ENCODE measurements around the gene GDPD2.
"Not testable (repeated sequence)": the region's sequence is repeated elsewhere in the genome, so short reads cannot be mapped to it uniquely, and the experiment has no call there.

The GDPD2 gene, protein sequence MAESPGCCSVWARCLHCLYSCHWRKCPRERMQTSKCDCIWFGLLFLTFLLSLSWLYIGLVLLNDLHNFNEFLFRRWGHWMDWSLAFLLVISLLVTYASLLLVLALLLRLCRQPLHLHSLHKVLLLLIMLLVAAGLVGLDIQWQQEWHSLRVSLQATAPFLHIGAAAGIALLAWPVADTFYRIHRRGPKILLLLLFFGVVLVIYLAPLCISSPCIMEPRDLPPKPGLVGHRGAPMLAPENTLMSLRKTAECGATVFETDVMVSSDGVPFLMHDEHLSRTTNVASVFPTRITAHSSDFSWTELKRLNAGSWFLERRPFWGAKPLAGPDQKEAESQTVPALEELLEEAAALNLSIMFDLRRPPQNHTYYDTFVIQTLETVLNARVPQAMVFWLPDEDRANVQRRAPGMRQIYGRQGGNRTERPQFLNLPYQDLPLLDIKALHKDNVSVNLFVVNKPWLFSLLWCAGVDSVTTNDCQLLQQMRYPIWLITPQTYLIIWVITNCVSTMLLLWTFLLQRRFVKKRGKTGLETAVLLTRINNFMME

DNA sequence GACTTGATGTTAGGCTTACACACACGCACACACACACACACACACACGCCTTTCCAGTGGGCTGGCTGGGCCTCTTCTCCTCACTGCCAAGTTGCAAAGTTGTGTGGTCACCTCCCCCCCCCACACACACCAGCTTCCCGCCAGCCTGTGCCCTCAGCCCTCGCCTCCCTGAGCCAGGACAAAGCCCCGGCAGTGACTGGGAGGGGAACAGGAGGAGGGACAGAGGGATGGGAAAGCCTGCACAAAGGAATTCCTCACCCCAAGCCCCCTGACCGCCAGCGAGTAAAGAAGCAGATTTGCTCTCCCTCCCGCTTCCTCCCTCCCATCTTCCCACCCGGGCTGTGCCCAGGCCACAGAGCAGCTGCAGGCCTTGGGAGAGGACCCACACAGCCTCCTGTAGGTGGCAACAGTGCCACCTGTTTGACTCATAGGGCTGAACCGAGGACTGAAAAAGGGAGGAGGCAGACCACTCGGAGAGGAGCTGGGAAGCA is at the start of gene GDPD2:
GDPD2 (plus strand) TSS at position 464 of the 491 bp plus-strand sequence. CDS start 1,671 bp downstream, outside the sequence.
- H3K36me3 ChIP-seq (replicated peaks; ENCODE audit: insufficient read depth, low read length), result no peaks in the 10 kb centered on the region
- no peak within 1 kb of the TSS for H3K9ac ChIP-seq (ENCODE audit: low read length)
- no peak within 1 kb of the TSS for H3K4me3 ChIP-seq (ENCODE audit: low read length)
- no peak for TF ChIP-seq EZH2phosphoT487 (IDR thresholded peaks at IDR 0.05; ENCODE audit: low read length)
- TF ChIP-seq, protein P1, sequence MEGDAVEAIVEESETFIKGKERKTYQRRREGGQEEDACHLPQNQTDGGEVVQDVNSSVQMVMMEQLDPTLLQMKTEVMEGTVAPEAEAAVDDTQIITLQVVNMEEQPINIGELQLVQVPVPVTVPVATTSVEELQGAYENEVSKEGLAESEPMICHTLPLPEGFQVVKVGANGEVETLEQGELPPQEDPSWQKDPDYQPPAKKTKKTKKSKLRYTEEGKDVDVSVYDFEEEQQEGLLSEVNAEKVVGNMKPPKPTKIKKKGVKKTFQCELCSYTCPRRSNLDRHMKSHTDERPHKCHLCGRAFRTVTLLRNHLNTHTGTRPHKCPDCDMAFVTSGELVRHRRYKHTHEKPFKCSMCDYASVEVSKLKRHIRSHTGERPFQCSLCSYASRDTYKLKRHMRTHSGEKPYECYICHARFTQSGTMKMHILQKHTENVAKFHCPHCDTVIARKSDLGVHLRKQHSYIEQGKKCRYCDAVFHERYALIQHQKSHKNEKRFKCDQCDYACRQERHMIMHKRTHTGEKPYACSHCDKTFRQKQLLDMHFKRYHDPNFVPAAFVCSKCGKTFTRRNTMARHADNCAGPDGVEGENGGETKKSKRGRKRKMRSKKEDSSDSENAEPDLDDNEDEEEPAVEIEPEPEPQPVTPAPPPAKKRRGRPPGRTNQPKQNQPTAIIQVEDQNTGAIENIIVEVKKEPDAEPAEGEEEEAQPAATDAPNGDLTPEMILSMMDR (IDR thresholded peaks at IDR 0.05; ENCODE audit: low read length), result peak; percentile 27; the same call in 1 of the 2 replicates
- H3K9me2 ChIP-seq (replicated peaks; ENCODE audit: insufficient read depth, low read length), result no peaks in the 10 kb centered on the region
- H3K27me3 ChIP-seq (replicated peaks; ENCODE audit: insufficient read depth, low read length), result no peaks in the 10 kb centered on the region
- no peak within 1 kb of the TSS for H3K4me2 ChIP-seq (ENCODE audit: low read depth, low read length)
- H3K9me3 ChIP-seq (replicated peaks; ENCODE audit: insufficient read depth, low read length), result no peaks in the 10 kb centered on the region
- no peak within 1 kb of the TSS for H3K27ac ChIP-seq (ENCODE audit: low read length)
- no peaks in the 10 kb centered on the region for H3K79me2 ChIP-seq (ENCODE audit: low read length)
- H2AFZ ChIP-seq (ENCODE audit: low read length), result no peak within 1 kb of the TSS
- no peaks in the 10 kb centered on the region for H3K4me1 ChIP-seq (ENCODE audit: low read length)
- no peak for DNase-seq
- no peaks in the 10 kb centered on the region for H3F3A ChIP-seq (ENCODE audit: insufficient read depth, low read length)
- no peaks in the 10 kb centered on the region for H4K20me1 ChIP-seq (ENCODE audit: insufficient read depth, low read length)

DNA sequence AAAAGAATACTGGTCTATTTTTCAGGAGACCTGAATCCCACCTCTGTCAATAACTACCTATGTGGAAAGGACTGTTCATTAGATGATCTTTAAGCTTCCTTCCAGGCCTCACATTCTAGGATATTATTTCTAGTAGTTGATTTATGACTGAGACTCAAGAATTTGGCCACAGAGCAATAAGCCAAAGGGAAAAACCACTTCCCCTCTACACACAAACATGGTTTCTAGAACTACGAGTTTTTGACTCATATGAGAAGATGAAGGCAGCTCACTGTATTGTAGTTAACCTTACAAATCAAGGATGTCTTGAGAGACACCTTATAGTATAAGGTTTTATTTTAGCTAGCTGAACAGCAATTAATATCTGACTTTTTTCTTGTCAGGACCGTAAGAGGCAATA is 36.9 kb upstream of the GDPD2 start:
- no peaks in the 10 kb centered on the region for H3K27me3 ChIP-seq (replicated peaks; ENCODE audit: insufficient read depth, low read length)
- TF ChIP-seq EZH2phosphoT487 (IDR thresholded peaks at IDR 0.05; ENCODE audit: low read length) (no peak), EZH2 (optimal IDR thresholded peaks at IDR 0.05; ENCODE audit: low read depth, low read length) (no peak)
- TF ChIP-seq, protein P1 (IDR thresholded peaks at IDR 0.05; ENCODE audit: low read length), result no peak
- no peaks in the 10 kb centered on the region for H3F3A ChIP-seq (ENCODE audit: insufficient read depth, low read length)
- H3K36me3 ChIP-seq (replicated peaks; ENCODE audit: insufficient read depth, low read length), result no peaks in the 10 kb centered on the region; the same call in 1 of the 2 replicates
- no peak for DNase-seq
- no peaks in the 10 kb centered on the region for H3K9me3 ChIP-seq (replicated peaks; ENCODE audit: insufficient read depth, low read length)
- no peak overlapping the region for H3K4me3 ChIP-seq (ENCODE audit: low read length)
- no peak overlapping the region for H3K27ac ChIP-seq (ENCODE audit: low read length)
- no peak overlapping the region for H3K4me2 ChIP-seq (ENCODE audit: low read depth, low read length)
- H3K9me2 ChIP-seq (replicated peaks; ENCODE audit: insufficient read depth, low read length), result no peaks in the 10 kb centered on the region
- H3K4me1 ChIP-seq (ENCODE audit: low read length), result no peaks in the 10 kb centered on the region
- H4K20me1 ChIP-seq (ENCODE audit: insufficient read depth, low read length), result no peaks in the 10 kb centered on the region
- H2AFZ ChIP-seq (ENCODE audit: low read length), result no peak overlapping the region
- H3K79me2 ChIP-seq (ENCODE audit: low read length), result no peaks in the 10 kb centered on the region
- H3K9ac ChIP-seq (ENCODE audit: low read length), result no peak overlapping the region

DNA sequence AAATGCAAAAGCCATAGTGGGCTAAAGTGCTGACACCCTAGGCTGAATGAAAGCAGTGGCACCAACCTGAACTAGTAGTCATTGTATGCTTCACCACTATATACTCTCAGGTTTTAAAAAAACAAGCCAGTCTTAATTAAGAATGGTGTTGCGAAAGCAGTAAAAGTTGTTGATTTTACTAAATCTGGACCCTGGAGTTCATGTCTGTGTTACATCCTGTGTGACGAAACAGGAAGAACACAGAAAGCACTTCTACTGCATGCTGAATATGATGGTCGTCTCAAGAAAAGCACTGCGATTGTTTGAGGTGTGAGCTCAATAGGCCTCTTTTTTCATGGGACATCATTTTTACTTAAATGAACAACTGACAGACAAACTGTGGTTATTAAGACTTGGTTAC is 24.2 kb upstream of the GDPD2 start:
- H3K36me3 ChIP-seq (replicated peaks; ENCODE audit: insufficient read depth, low read length), result no peaks in the 10 kb centered on the region
- no peaks in the 10 kb centered on the region for H3K4me1 ChIP-seq (ENCODE audit: low read length)
- no peak overlapping the region for H3K4me2 ChIP-seq (ENCODE audit: low read depth, low read length)

DNA sequence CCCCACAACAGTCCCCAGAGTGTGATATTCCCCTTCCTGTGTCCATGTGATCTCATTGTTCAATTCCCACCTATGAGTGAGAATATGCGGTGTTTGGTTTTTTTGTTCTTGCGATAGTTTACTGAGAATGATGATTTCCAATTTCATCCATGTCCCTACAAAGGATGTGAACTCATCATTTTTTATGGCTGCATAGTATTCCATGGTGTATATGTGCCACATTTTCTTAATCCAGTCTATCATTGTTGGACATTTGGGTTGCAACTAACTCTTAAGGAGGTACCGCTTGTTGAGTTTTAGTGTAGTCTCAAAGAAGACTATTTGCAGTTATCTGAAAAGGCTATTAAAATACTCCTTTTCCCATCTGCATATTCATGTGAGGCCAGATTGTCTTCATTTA is 22.9 kb upstream of the GDPD2 start:
- not testable (repeated sequence) for H3K9me2 ChIP-seq (replicated peaks; ENCODE audit: insufficient read depth, low read length); H3K79me2 ChIP-seq (ENCODE audit: low read length); H3K27ac ChIP-seq (ENCODE audit: low read length); H3K4me2 ChIP-seq (ENCODE audit: low read depth, low read length); H3K9me3 ChIP-seq (replicated peaks; ENCODE audit: insufficient read depth, low read length); H3K9ac ChIP-seq (ENCODE audit: low read length); H4K20me1 ChIP-seq (ENCODE audit: insufficient read depth, low read length); DNase-seq; H3F3A ChIP-seq (ENCODE audit: insufficient read depth, low read length); H3K4me1 ChIP-seq (ENCODE audit: low read length); H3K4me3 ChIP-seq (ENCODE audit: low read length); H3K27me3 ChIP-seq (replicated peaks; ENCODE audit: insufficient read depth, low read length); H3K36me3 ChIP-seq (replicated peaks; ENCODE audit: insufficient read depth, low read length); H2AFZ ChIP-seq (ENCODE audit: low read length)

More for the DNA sequence above, 24.2 kb upstream of the GDPD2 start:
- H3K79me2 ChIP-seq (ENCODE audit: low read length), result no peaks in the 10 kb centered on the region
- H3K4me3 ChIP-seq (ENCODE audit: low read length), result no peak overlapping the region
- H3K9me2 ChIP-seq (replicated peaks; ENCODE audit: insufficient read depth, low read length), result no peaks in the 10 kb centered on the region
- H2AFZ ChIP-seq (ENCODE audit: low read length), result no peak overlapping the region
- no peaks in the 10 kb centered on the region for H3K27me3 ChIP-seq (replicated peaks; ENCODE audit: insufficient read depth, low read length)
- no peaks in the 10 kb centered on the region for H3K9me3 ChIP-seq (replicated peaks; ENCODE audit: insufficient read depth, low read length)
- no peak overlapping the region for H3K9ac ChIP-seq (ENCODE audit: low read length)
- TF ChIP-seq, protein P1 (IDR thresholded peaks at IDR 0.05; ENCODE audit: low read length), result no peak
- TF ChIP-seq EZH2phosphoT487 (IDR thresholded peaks at IDR 0.05; ENCODE audit: low read length), result no peak
- no peak for TF ChIP-seq EZH2 (optimal IDR thresholded peaks at IDR 0.05; ENCODE audit: low read depth, low read length)
- no peaks in the 10 kb centered on the region for H4K20me1 ChIP-seq (ENCODE audit: insufficient read depth, low read length)
- no peaks in the 10 kb centered on the region for H3F3A ChIP-seq (ENCODE audit: insufficient read depth, low read length)
- no peak for DNase-seq
- H3K27ac ChIP-seq (ENCODE audit: low read length), result no peak overlapping the region

Measured in MM.1S (cell line).